CD4-positive, CD25-positive, alpha-beta regulatory T cell (primary cell): ENCODE results near the gene MRPL30. TPM values are rescaled to one million over a fixed set of nuclear protein-coding genes. Genes with fewer than 3 reads are reported as not detected.
A peak's percentile ranks its signal among the peaks of the same experiment; 100 is the strongest.
"Not testable (repeated sequence)": the region's sequence is repeated elsewhere in the genome, so short reads cannot be mapped to it uniquely, and the experiment has no call there.

Source experiments
- ATAC-seq, 2 donors: fragments of 150-1000 bp; cut with Tn5 transposase; one replicate each; pipeline ENCODE4 v1.10.0; 2021; ENCODE audit warnings: low read depth in 2 of 2, moderate number of reproducible peaks in 2 of 2, moderate library complexity in 1 of 2
- DNase-seq, 3 donors: peaks; one replicate each; pipeline versions ENCODE4 v3.0.0 to v3.0.0-alpha.2; 2012 to 2022; ENCODE audit warnings: mixed read lengths in 1 of 3
- H3K27ac ChIP-seq: one replicate; pipeline ENCODE4 v1.7.0; 2013; ENCODE audit warnings: mild to moderate bottlenecking, low read length; ENCODE audit not compliant: insufficient read depth, poor library complexity, severe bottlenecking
- H3K27me3 ChIP-seq: one replicate; pipeline ENCODE4 v1.7.0; 2013; ENCODE audit warnings: low read length; ENCODE audit not compliant: control insufficient read depth, insufficient read depth
- H3K36me3 ChIP-seq: one replicate; pipeline ENCODE4 v1.7.0; 2013; ENCODE audit warnings: mild to moderate bottlenecking, low read length, moderate library complexity; ENCODE audit not compliant: control insufficient read depth, insufficient read depth
- H3K4me1 ChIP-seq: 2 replicates; pipeline ENCODE4 v1.7.0; 2013; ENCODE audit warnings: mild to moderate bottlenecking, low read length; ENCODE audit not compliant: insufficient read depth, control insufficient read depth, poor library complexity, severe bottlenecking
- H3K4me3 ChIP-seq: one replicate; pipeline ENCODE4 v1.7.0; 2013; ENCODE audit warnings: low read depth, mild to moderate bottlenecking, low read length, moderate library complexity
- H3K9me3 ChIP-seq, 2 experiments: 1 replicate in 1 of 2; 2 replicates in 1 of 2; pipeline ENCODE4 v1.7.0; 2013; ENCODE audit warnings: low read length in 2 of 2, mild to moderate bottlenecking in 1 of 2, moderate library complexity in 1 of 2; ENCODE audit not compliant: control insufficient read depth in 2 of 2
- H3K27ac Mint-ChIP-seq, 3 donors: one replicate each; pipeline ENCODE4 v1.8.0; 2020 to 2022; ENCODE audit warnings: mild to moderate bottlenecking in 3 of 3, mixed read lengths in 3 of 3, moderate library complexity in 2 of 3
- H3K27me3 Mint-ChIP-seq: one replicate; pipeline ENCODE4 v1.8.0; 2022; ENCODE audit warnings: mild to moderate bottlenecking, mixed read lengths
- H3K36me3 Mint-ChIP-seq: one replicate; pipeline ENCODE4 v1.8.0; 2020; ENCODE audit warnings: mixed read lengths
- H3K4me1 Mint-ChIP-seq, 4 donors: one replicate each; pipeline ENCODE4 v1.8.0; 2020 to 2022; ENCODE audit warnings: mixed read lengths in 4 of 4, mild to moderate bottlenecking in 1 of 4
- H3K4me3 Mint-ChIP-seq, 4 donors: one replicate each; pipeline ENCODE4 v1.8.0; 2020 to 2022; ENCODE audit warnings: mild to moderate bottlenecking in 4 of 4, mixed read lengths in 4 of 4, moderate library complexity in 3 of 4
- H3K9me3 Mint-ChIP-seq, 7 donors: one replicate each; pipeline ENCODE4 v1.8.0; 2020 to 2022; ENCODE audit warnings: mixed read lengths in 7 of 7, mild to moderate bottlenecking in 3 of 7, moderate library complexity in 2 of 7
- polyA plus RNA-seq, 4 donors: library from polyadenylated mRNA; unstranded; fragments of 300-500 nt; fragmentation: Illumina TruSeq; gene quantifications; one replicate each; pipeline ENCODE4 v1.2.3, GENCODE V29; 2021
- total RNA-seq: library from RNA; stranded (reverse); gene quantifications from one replicate; pipeline ENCODE4 v1.2.3, GENCODE V29; 2022

Gene MRPL30
- total and polyA plus RNA-seq, 5 donors from 2014 or later: 13.9 to 19.8 (median 16.5) TPM

- Histone ChIP-seq H3K9me3 (no peaks in the 10 kb centered on the region), H3K27ac (no peak overlapping the region), H3K4me1 (no peaks in the 10 kb centered on the region), H3K27me3 (no peaks in the 10 kb centered on the region), H3K36me3 (peaks cover 51% of the 10 kb centered on the region), H3K4me3 (no peak overlapping the region)
- Mint-ChIP-seq H3K4me1 (peaks cover 9 to 24% (median 21%) of the 10 kb centered on the region in 4 donors), H3K27ac (peak overlapping the region in 1 of 3 donors; percentile 36), H3K9me3 (peaks cover 0 to 2% (median 0%) of the 10 kb centered on the region in 7 donors), H3K27me3 (no peaks in the 10 kb centered on the region), H3K36me3 (peaks cover 37% of the 10 kb centered on the region), H3K4me3 (no peak overlapping the region)
- DNase-seq (no peak), ATAC-seq (no peak)
Measured at GRCh38 chr2:99190548-99190947, 9.6 kb downstream of the MRPL30 start.

- H3K4me1 Mint-ChIP-seq: peaks cover 5 to 21% (median 11%) of the 10 kb centered on the region in 4 donors
- H3K9me3 Mint-ChIP-seq, H3K9me3 ChIP-seq, H3K4me3 Mint-ChIP-seq, ATAC-seq, DNase-seq, H3K27ac ChIP-seq, H3K27me3 ChIP-seq, H3K27me3 Mint-ChIP-seq, H3K4me1 ChIP-seq, H3K27ac Mint-ChIP-seq, H3K4me3 ChIP-seq: not testable (repeated sequence)
- H3K36me3 ChIP-seq: peaks cover 66% of the 10 kb centered on the region
- peaks cover 44% of the 10 kb centered on the region for H3K36me3 Mint-ChIP-seq
Measured at GRCh38 chr2:99192364-99192763, 11.4 kb downstream of the MRPL30 start.

GRCh38 chr2:99198103-99198841 is 17.3 kb downstream of the MRPL30 start:
- peak overlapping the region in 1 of 3 donors; percentile 64 for H3K27ac Mint-ChIP-seq
- no peak overlapping the region for H3K4me3 ChIP-seq
- H3K4me1 ChIP-seq: no peaks in the 10 kb centered on the region
- H3K9me3 ChIP-seq: no peaks in the 10 kb centered on the region
- H3K4me1 Mint-ChIP-seq: peaks cover 0 to 3% (median under 1%) of the 10 kb centered on the region in 4 donors
- H3K27ac ChIP-seq: no peak overlapping the region
- H3K9me3 Mint-ChIP-seq: no peaks in the 10 kb centered on the region
- ATAC-seq (no peak), DNase-seq (no peak)
- H3K27me3 ChIP-seq: no peaks in the 10 kb centered on the region
- peaks cover 35% of the 10 kb centered on the region for H3K36me3 ChIP-seq
- peaks cover 23% of the 10 kb centered on the region for H3K36me3 Mint-ChIP-seq
- no peak overlapping the region for H3K4me3 Mint-ChIP-seq
- no peaks in the 10 kb centered on the region for H3K27me3 Mint-ChIP-seq

GRCh38 chr2:99200076-99200800 is 19.3 kb downstream of the MRPL30 start:
- Histone ChIP-seq H3K9me3 (no peaks in the 10 kb centered on the region), H3K27ac (no peak overlapping the region), H3K27me3 (no peaks in the 10 kb centered on the region), H3K4me1 (no peaks in the 10 kb centered on the region), H3K36me3 (peaks cover 23% of the 10 kb centered on the region), H3K4me3 (no peak overlapping the region)
- Mint-ChIP-seq H3K9me3 (no peaks in the 10 kb centered on the region), H3K36me3 (peaks cover 17% of the 10 kb centered on the region), H3K4me1 (peaks cover 0 to 3% (median under 1%) of the 10 kb centered on the region in 4 donors), H3K27me3 (no peaks in the 10 kb centered on the region), H3K4me3 (no peak overlapping the region), H3K27ac (peak overlapping the region; percentile 46 to 64 (median 56))
- ATAC-seq (no peak), DNase-seq (no peak)

GRCh38 chr2:99201959-99202678 is 21.1 kb downstream of the MRPL30 start:
- ATAC-seq: no peak
- peaks cover 5% of the 10 kb centered on the region for H3K36me3 ChIP-seq
- peaks cover 0 to 4% (median 0%) of the 10 kb centered on the region in 7 donors for H3K9me3 Mint-ChIP-seq
- H3K36me3 Mint-ChIP-seq: peaks cover 18% of the 10 kb centered on the region
- no peaks in the 10 kb centered on the region for H3K27me3 ChIP-seq
- H3K9me3 ChIP-seq: no peaks in the 10 kb centered on the region
- DNase-seq: no peak
- no peak overlapping the region for H3K4me3 ChIP-seq
- no peak overlapping the region for H3K27ac ChIP-seq
- no peaks in the 10 kb centered on the region for H3K27me3 Mint-ChIP-seq
- H3K27ac Mint-ChIP-seq: peak overlapping the region in 2 of 3 donors; percentile 6 to 76
- H3K4me3 Mint-ChIP-seq: no peak overlapping the region
- H3K4me1 Mint-ChIP-seq: peaks cover 0 to 3% (median under 1%) of the 10 kb centered on the region in 4 donors
- H3K4me1 ChIP-seq: no peaks in the 10 kb centered on the region

- Histone ChIP-seq H3K27me3 (no peaks in the 10 kb centered on the region), H3K27ac (no peak overlapping the region), H3K4me1 (no peaks in the 10 kb centered on the region), H3K9me3 (no peaks in the 10 kb centered on the region), H3K36me3 (peaks cover 2% of the 10 kb centered on the region), H3K4me3 (no peak overlapping the region)
- Mint-ChIP-seq H3K4me3 (no peak overlapping the region), H3K27me3 (no peaks in the 10 kb centered on the region), H3K9me3 (peaks cover 0 to 6% (median 1%) of the 10 kb centered on the region in 7 donors), H3K27ac (no peak overlapping the region), H3K4me1 (peaks cover 0 to 11% (median 3%) of the 10 kb centered on the region in 4 donors), H3K36me3 (peaks cover 40% of the 10 kb centered on the region)
- DNase-seq (no peak), ATAC-seq (no peak)
Measured at GRCh38 chr2:99205491-99205890, 24.5 kb downstream of the MRPL30 start.

- ATAC-seq: no peak
- Histone ChIP-seq H3K27me3 (no peaks in the 10 kb centered on the region), H3K36me3 (no peaks in the 10 kb centered on the region), H3K4me3 (no peak overlapping the region), H3K27ac (no peak overlapping the region), H3K4me1 (no peaks in the 10 kb centered on the region), H3K9me3 (no peaks in the 10 kb centered on the region)
- no peaks in the 10 kb centered on the region for H3K27me3 Mint-ChIP-seq
- DNase-seq: no peak
- H3K27ac Mint-ChIP-seq: peak overlapping the region in 1 of 3 donors; percentile 60
- no peaks in the 10 kb centered on the region for H3K9me3 Mint-ChIP-seq
- peaks cover 25% of the 10 kb centered on the region for H3K36me3 Mint-ChIP-seq
- H3K4me1 Mint-ChIP-seq: no peaks in the 10 kb centered on the region
- H3K4me3 Mint-ChIP-seq: no peak overlapping the region
Measured at GRCh38 chr2:99216096-99216495, 35.1 kb downstream of the MRPL30 start.
